Measurements from ENCODE around the gene SMIM41.

Gene SMIM41

DNA sequence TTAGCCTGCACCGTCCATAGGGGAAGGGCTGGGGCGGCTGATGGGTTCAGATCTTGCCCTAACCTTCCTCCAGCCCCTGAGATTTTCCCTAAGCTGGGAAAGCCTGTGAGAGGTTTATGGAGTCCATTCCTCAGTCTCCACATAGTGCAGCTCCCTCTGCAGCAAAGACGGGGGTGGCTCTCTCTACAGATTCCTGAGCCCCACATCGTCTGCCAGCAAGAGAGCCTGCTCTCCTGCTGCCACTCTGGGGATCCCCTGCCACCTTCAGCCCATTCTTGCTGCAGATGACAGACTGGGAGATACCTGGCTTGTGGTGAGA, 3.1 kb downstream of the SMIM41 start:
- H3K4me3 ChIP-seq, result peak overlapping the region; percentile 44
- peak overlapping the region; percentile 37 to 85 for H3K27ac ChIP-seq
- no peak for DNase-seq (ENCODE audit: low spot score)
- TF ChIP-seq CTCF (IDR thresholded peaks at IDR 0.05), result no peak

DNA sequence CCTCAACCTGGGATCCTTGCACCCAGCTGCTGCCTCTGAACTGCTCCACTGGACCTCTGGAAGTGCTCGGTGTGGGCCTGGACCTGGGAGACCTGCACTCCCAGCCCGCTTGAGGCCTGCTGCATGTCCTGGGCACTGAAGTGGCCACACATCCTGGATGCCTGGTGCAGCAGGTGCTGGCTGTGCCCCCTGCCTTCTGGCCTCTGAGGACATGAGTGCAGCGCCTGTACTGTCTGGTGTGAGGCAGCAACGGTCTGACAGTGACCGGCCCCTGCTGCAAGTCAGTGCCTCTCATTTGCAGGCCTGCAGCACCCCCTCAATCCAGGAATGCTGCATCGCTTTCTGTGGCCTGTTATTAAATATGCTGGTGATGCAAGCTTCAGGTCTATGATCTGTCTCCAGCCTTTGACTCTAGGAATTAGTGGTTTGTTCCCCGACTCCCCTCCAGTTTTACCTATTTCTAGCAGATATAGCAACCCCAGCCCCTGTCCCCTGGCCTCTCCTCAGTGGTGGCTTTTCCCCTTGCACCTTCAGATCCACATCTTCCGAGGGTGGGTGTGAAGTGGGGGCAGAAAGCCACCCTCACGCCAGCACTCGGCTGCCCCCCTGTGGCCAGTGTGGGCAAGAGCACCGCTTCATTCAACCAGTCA, 3.6 kb downstream of the SMIM41 start:
- TF ChIP-seq CTCF (IDR thresholded peaks at IDR 0.05), result peak; percentile 84
- no peak for DNase-seq (ENCODE audit: low spot score)
- Histone ChIP-seq H3K4me3 (no peak overlapping the region), H3K27ac (peak overlapping the region in 1 of 2 donors; percentile 85)

GRCh38 chr12:52083638-52083996, 4.1 kb downstream of the SMIM41 start:
- no peak for TF ChIP-seq CTCF (IDR thresholded peaks at IDR 0.05)
- H3K27ac ChIP-seq, result no peak overlapping the region

GRCh38 chr12:52084491-52085231, 5.2 kb downstream of the SMIM41 start:
- DNase-seq (ENCODE audit: low spot score), result peak; percentile 63
- TF ChIP-seq CTCF (IDR thresholded peaks at IDR 0.05), result no peak
- H3K4me3 ChIP-seq, result no peak overlapping the region

More at GRCh38 chr12:52083638-52083996, 4.1 kb downstream of the SMIM41 start:
- H3K4me3 ChIP-seq, result no peak overlapping the region
- DNase-seq (ENCODE audit: low spot score), result no peak

GRCh38 chr12:52085682-52086180, 6.2 kb downstream of the SMIM41 start:
- no peak for TF ChIP-seq CTCF (IDR thresholded peaks at IDR 0.05)
- DNase-seq (ENCODE audit: low spot score), result peak; percentile 33

More at GRCh38 chr12:52084491-52085231, 5.2 kb downstream of the SMIM41 start:
- H3K27ac ChIP-seq, result no peak overlapping the region

DNA sequence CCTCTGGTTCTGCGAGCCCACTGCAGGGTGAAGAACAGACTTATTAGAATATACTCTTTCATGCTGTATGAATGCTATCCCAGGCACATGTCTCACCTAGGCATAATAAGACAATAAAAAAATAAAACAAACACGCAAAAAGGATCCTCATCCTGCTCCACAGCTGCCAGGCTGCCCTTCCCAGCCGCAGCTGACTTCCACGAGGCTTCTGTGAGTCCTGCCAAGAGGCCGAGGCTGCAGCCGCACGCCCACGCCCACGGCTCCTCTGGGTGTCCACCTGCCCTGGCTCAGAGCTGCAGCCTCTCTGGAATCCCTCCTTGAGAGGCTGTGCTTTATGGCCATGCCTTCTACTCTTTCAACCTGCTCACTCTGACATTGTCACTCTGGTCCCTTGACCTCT, 6.9 kb downstream of the SMIM41 start:
- Histone ChIP-seq H3K4me3 (no peak overlapping the region), H3K27ac (no peak overlapping the region)
- no peak for TF ChIP-seq CTCF (IDR thresholded peaks at IDR 0.05)
- no peak for DNase-seq (ENCODE audit: low spot score)

More at GRCh38 chr12:52085682-52086180, 6.2 kb downstream of the SMIM41 start:
- Histone ChIP-seq H3K4me3 (no peak overlapping the region), H3K27ac (no peak overlapping the region)

Measured in coronary artery (tissue), 2 donors.